ENCODE data around the gene SNX8.
A peak's percentile ranks its signal among the peaks of the same experiment; 100 is the strongest.

Gene SNX8

DNA sequence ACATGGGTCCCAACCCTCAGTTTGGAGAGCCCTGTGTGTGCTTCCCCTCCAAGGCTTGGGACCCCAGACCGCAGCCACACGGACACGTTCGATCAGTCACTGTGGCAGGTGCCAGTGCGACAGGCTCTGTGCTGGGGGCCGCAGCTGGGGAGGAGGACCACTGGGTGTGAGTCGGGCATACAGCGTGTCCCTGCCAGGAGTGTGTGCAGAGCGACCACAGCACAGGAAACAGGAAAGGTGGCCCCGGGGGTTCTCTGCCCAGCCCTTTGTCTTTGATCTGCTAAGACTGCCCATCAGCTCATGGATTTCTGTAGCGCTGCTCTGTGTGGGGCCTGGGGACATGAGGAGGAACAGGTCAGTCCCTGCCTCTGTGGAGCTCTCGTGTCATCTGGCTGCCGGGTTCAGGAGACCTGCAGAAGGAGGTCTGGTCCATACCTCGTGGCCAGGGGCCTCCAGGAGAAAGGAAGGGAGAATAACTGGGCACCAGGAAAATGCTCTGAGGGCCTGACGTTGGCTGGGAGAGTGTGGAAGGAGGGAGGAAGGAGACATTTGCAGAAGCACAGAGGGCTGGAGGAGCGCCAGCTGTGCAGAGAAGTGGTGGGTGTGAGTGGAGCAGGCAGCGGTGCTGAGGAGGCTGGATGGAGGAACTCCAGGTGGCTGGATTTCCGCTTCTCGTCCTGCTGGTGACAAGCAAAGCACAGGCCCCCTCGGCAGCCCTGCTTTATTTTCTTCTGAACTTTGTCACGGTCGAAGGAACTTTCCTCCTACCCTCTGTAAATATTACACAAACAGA lies 68.2 kb downstream of the SNX8 start:
- DNase-seq (ENCODE audit: low read depth in 2 of 3, low spot score in 2 of 3): no peak

DNA sequence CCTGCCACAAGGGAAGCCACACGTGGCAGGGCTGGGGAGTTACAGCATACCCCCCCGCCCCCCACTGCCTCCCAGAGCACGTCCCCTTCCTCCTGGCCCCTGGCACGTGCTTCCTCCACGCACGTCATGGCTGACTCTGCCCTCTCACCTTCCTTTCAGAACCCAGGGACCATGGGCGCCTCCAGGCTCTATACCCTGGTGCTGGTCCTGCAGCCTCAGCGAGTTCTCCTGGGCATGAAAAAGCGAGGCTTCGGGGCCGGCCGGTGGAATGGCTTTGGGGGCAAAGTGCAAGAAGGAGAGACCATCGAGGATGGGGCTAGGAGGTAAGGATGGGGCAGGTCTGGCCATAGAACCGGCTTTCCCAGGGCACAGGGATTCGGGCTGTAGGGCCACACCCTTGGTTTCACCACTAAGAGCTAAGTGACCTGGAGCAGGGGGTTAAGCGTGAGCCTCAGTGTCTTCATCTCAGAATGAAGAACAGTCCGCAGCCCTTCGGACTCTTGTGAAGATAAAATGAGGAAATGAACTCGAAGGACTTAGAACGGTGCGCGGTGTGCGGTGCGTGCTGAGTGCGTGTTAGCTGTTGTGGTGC lies 69.7 kb downstream of the SNX8 start:
- no peak for DNase-seq (ENCODE audit: low read depth in 2 of 3, low spot score in 2 of 3)

DNA sequence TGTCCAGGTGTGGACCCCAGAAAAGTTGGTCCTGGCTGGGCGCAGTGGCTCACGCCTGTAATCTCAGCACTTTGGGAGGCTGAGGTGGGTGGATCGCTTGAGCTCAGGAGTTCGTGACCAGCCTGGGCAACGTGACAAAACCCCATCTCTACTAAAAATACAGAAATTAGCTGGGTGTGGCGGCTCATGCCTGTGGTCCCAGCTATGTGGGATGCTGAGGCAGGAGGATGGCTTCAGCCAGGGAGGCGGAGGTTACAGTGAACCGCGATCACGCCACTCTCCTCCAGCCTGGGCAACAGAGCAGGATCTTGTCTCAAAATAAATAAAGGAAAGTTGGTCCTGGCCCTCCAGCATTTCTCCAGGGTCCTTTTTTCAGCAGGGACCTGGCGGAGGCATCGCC lies 70.8 kb downstream of the SNX8 start:
- DNase-seq (ENCODE audit: low read depth in 2 of 3, low spot score in 2 of 3): no peak

- DNase-seq (ENCODE audit: low read depth in 2 of 3, low spot score in 2 of 3): peak in 2 of 3 experiments; percentile 14 to 31
Observed at GRCh38 chr7:2242541-2243429, 71.5 kb downstream of the SNX8 start.

- DNase-seq (ENCODE audit: low read depth in 2 of 3, low spot score in 2 of 3): peak; percentile 66 to 80 (median 69)
Observed at GRCh38 chr7:2241580-2242540, 72.4 kb downstream of the SNX8 start, which contains the start of the genes MRM2 and NUDT1. Gene MRM2 (minus strand): TSS chr7:2242205. CDS start chr7:2242169, 36 bp downstream. Gene NUDT1 (plus strand): TSS chr7:2242226. CDS start chr7:2244575, 2,349 bp downstream.

- no peak for DNase-seq (ENCODE audit: low read depth in 2 of 3, low spot score in 2 of 3)
Observed at GRCh38 chr7:2239242-2239641, 75.0 kb downstream of the SNX8 start.

DNA sequence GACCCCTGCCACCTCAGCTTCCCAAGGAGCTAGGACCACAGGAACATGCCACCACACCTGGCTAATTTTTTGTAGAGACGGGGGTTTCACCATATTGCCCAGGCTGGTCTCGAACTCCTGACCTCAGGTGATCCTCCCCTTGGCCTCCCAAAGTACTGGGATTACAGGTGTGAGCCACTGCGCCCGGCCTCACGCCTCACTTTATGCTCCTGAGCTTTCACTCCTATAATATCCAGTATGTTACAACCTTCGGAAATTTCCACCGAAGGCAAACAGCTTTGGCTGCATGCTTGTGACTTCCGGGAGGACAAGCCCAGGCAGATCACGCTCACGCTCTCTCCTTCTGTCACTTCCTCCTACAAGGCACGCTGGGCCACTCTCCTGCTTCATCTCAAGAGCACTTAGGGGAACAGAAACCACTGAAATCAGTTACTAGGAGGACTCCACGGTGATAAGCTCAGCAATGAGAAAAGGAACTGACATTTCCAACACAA lies 77.1 kb downstream of the SNX8 start:
- no peak for DNase-seq (ENCODE audit: low read depth in 2 of 3, low spot score in 2 of 3)

GRCh38 chr7:2233926-2234325 lies 80.3 kb downstream of the SNX8 start:
- DNase-seq (ENCODE audit: low read depth in 2 of 3, low spot score in 2 of 3): no peak

DNA sequence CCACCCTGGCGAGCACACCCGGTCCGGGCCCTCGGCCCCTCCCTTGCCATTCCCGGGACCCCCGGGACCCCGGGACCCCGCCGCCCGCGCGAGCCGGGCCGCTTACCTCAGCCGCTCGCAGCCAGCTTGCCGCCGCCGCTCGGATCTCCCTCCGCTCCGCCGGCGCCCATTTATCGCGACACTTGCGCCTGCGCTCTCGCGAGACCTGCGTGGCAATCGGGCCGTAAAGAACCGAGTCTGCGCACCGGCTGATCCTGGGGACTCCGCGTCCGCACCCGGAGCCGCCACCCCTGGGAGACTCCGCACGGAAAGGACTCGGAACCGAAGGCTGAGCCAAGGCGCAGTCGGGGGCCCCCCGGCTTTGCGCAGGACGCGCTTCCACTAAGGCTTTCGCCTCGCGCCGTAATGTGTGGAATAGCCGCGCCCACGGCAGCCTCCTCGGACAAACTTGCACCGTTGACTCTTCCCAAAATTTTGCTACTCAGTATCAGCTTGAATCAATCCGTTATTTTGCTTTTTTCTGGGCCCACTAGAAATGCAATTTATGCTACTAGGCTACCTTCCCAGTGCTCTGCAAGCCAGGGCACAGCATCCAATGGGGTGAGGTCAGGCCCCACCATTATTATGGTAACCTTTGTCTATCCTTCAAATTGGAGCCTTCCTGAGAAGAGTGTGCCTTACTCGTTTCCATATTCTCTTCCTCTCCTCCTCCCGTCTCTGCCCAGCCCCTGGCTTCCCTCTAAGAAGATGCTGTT lies 81.3 kb downstream of the SNX8 start, which contains the start of gene MAD1L1:
Gene MAD1L1, minus strand, starts transcription at position 180 of the 755 bp plus-strand sequence. CDS start 2,812 bp downstream, outside the sequence.
- DNase-seq (ENCODE audit: low read depth in 2 of 3, low spot score in 2 of 3): peak; percentile 70 to 83 (median 75)

DNA sequence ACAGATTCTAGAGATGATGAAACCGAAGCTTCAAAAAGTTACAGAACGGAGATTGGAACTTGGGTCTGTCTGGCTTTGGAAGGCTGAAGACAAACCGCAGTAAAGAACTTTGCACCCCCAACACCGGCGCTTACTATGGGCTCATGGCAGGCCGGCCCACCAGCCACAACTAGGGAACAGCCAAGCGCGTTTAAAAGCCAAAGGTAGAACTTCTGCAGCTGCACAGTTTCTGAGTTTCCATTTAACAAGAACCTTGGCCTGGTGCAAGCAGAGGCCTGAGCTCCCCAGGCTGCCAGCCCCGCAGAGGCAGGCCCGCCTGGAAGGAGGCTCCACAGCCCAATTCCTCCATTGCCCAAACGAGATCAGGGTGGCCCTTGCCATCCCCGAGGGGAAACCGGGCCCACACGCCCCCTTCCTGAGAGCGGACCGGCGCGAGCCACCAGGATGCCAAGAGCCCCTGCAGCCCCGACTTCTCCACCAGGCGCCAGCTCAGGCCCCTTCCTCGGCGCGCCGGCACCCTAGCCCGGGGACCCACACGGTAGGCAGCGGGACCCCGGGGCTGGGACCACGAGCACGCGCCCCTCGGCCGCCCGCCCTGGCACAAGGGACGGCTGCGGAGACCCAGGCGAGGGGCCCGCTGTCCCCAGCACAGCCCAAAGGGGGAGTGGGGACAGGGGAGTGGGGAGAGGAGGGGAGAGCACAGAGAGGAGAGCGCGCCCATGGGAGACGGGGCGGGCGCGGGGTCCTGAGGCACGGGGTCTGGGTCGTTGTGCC lies 82.1 kb downstream of the SNX8 start:
- DNase-seq (ENCODE audit: low read depth in 2 of 3, low spot score in 2 of 3): no peak

- DNase-seq (ENCODE audit: low read depth in 2 of 3, low spot score in 2 of 3): no peak
Observed at GRCh38 chr7:2230882-2231281, 83.4 kb downstream of the SNX8 start.

GRCh38 chr7:2230226-2230625 lies 84.0 kb downstream of the SNX8 start:
- DNase-seq (ENCODE audit: low read depth in 2 of 3, low spot score in 2 of 3): no peak

GRCh38 chr7:2229467-2229866 lies 84.8 kb downstream of the SNX8 start:
- DNase-seq (ENCODE audit: low read depth in 2 of 3, low spot score in 2 of 3): no peak

DNA sequence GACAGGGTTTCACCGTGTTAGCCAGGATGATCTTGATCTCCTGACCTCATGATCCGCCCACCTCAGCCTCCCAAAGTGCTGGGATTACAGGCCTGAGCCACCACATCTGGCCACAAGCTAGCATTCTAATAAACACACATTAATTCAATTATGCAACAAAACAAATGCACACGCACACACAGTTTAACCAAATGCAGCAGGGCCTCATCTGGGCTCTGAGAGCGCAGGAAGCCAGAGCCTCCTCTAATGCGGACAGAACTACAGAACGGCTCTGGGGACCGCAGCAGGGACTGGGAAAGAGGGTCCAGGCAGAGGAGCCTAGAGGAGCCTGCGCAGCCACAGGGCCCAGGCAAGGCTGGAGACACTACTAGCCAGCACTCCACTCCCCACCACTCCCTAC lies 85.3 kb downstream of the SNX8 start:
- no peak for DNase-seq (ENCODE audit: low read depth in 2 of 3, low spot score in 2 of 3)

DNA sequence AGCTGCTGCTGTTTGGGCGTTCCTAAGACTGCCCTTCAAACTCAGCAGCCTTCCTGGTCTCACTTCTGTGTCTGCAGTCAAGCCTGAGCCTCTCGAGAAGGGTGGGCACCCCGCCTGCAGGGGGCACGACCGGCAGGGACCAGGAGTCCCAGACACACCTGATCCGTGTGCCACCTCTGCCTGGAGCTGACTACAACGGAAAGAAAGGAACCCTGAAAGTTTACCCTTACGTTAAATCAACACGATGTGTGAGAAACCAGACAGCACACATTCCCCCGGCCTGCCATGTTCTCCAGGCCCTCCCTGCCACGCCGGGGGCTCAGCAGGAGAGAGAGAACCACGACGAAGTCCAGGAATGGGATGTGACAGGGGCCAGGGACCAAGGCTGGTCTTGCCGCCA lies 86.5 kb downstream of the SNX8 start:
- no peak for DNase-seq (ENCODE audit: low read depth in 2 of 3, low spot score in 2 of 3)

- DNase-seq (ENCODE audit: low read depth in 2 of 3, low spot score in 2 of 3): no peak
Observed at GRCh38 chr7:2225830-2226229, 88.4 kb downstream of the SNX8 start.

DNA sequence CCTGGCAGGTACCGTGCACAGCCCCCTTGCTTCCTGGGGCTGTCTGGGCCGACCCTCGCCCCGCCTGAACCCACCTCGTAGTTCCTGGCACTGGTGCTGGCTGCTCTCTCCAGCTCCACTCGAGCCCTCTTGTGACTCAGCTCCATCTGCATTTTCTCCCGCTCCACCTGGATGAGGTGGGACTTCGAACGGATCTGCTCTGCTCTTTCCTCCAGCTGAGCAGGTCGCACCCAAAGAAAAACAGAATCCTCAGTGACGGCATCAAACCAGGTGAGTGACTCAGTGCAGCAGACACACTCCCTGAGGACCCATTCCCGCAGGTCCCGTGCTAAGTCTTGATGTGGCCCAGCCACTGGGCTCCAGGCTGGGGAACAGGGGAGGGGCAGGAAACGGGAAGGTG lies 88.9 kb downstream of the SNX8 start:
- DNase-seq (ENCODE audit: low read depth in 2 of 3, low spot score in 2 of 3): no peak

DNA sequence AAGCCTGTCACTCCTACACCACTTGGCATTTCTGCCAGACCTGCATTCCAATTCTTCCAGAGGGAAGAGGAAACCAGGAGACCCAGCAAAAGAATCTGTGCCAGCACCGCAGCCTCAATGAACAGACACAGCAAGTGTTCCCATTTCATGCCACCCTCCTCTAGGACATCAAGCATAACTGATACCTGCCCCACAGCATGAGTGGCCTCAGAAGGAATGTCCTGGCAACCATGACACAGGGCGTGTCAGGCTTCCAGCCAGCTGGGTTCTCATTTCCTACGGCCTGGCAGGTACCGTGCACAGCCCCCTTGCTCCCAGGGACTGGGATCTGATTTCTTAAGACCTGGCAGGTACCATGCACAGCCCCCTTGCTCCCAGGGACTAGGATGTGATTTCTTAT lies 89.3 kb downstream of the SNX8 start:
- no peak for DNase-seq (ENCODE audit: low read depth in 2 of 3, low spot score in 2 of 3)

- no peak for DNase-seq (ENCODE audit: low read depth in 2 of 3, low spot score in 2 of 3)
Observed at GRCh38 chr7:2224491-2224928, 89.7 kb downstream of the SNX8 start.

Data from activated CD8-positive, alpha-beta memory T cell treated with anti-CD3 and anti-CD28 coated beads for 48 hours (primary cell).